HepG2 (cell line): Measurements from ENCODE around the gene JPH4. TPM values are rescaled to one million over a fixed set of nuclear protein-coding genes. Genes with fewer than 3 reads are reported as not detected.

Source experiments
- ATAC-seq: fragments of 200-7000 bp; cut with Tn5 transposase; 3 replicates; pipeline ENCODE4 v1.9.1; 2020; ENCODE audit warnings: mild to moderate bottlenecking, moderate library complexity
- BruUV-seq: library from RNA; stranded (reverse); fragments of 400-500 nt; replicated peaks from 2 replicates; lab custom pipeline; 2021; lab: Mats Ljungman, UMichigan
- CTCF ChIA-PET: fragments of 300-600 bp; formaldehyde crosslinking; extraction: SDS; loops from one replicate; lab custom pipeline; 2021; ENCODE audit warnings: low total read pairs, inconsistent platforms, low intra/inter-chr PET ratio; lab: Yijun Ruan, JAX
- POLR2A ChIA-PET: fragments of 350-600 bp; sonication (Branson Sonifier 250); formaldehyde crosslinking; loops from one replicate; lab custom pipeline; 2020; ENCODE audit warnings: antibody characterized with exemption, inconsistent platforms; lab: Yijun Ruan, JAX
- DNase-seq: peaks from one replicate; pipeline ENCODE4 v3.0.0-alpha.2; 2015; ENCODE audit warnings: low spot score
- FAIRE-seq: peaks from 3 replicates; lab custom pipeline; 2011; peaks lifted over from hg19 to GRCh38; lab: Jason Lieb, UNC
- H2AFZ ChIP-seq: one replicate; pipeline ENCODE4 v1.6.1; 2011; ENCODE audit warnings: low read length, inconsistent platforms
- H3K27ac ChIP-seq: fragments of 300-600 bp; 3 replicates; pipeline ENCODE4 v1.8.0; 2011; ENCODE audit warnings: mixed run types, mild to moderate bottlenecking, mixed read lengths, low read length, inconsistent platforms; ENCODE audit not compliant: insufficient read depth; ENCODE audit errors: extremely low read length
- H3K27me3 ChIP-seq, 2 experiments: fragments of 200-600 bp in 1 of 2; 2 replicates in 1 of 2; 3 replicates in 1 of 2; pipeline versions ENCODE4 v1.6.0 to v1.8.0; 2011; ENCODE audit warnings: low read length in 2 of 2, mild to moderate bottlenecking in 2 of 2, moderate library complexity in 2 of 2, inconsistent platforms in 1 of 2; ENCODE audit not compliant: insufficient read depth in 2 of 2, control insufficient read depth in 1 of 2
- H3K36me3 ChIP-seq, 2 experiments: fragments of 200-600 bp in 1 of 2; replicated peaks in 1 of 2; 2 replicates in 1 of 2; 3 replicates in 1 of 2; pipeline versions ENCODE4 v1.5.1 to v1.8.0; 2011; ENCODE audit warnings: low read length in 2 of 2, inconsistent platforms in 1 of 2; ENCODE audit not compliant: insufficient read depth in 2 of 2, control insufficient read depth in 1 of 2
- H3K4me1 ChIP-seq: 2 replicates; pipeline ENCODE4 v1.5.1; 2012; ENCODE audit warnings: low read length, inconsistent platforms; ENCODE audit not compliant: insufficient read depth
- H3K4me2 ChIP-seq: 2 replicates; pipeline ENCODE4 v1.6.0; 2011; ENCODE audit warnings: low read depth, low read length, inconsistent platforms
- H3K4me3 ChIP-seq, 3 experiments: fragments of 200-600 bp in 1 of 3; sonication (generic), shearing (Covaris generic) in 1 of 3; replicated peaks in 1 of 3; 2 replicates each; pipeline ENCODE4 v1.5.1; 2011 to 2016; ENCODE audit warnings: low read length in 3 of 3, inconsistent platforms in 2 of 3, low read depth in 2 of 3, mild to moderate bottlenecking in 2 of 3, control low read depth in 1 of 3, mixed read lengths in 1 of 3; ENCODE audit not compliant: insufficient read depth in 1 of 3
- H3K79me2 ChIP-seq: one replicate; pipeline ENCODE4 v1.6.1; 2011; ENCODE audit warnings: low read length, inconsistent platforms; ENCODE audit not compliant: insufficient read depth
- H3K9ac ChIP-seq: 2 replicates; pipeline ENCODE4 v1.6.0; 2011; ENCODE audit warnings: mild to moderate bottlenecking, low read depth, low read length, inconsistent platforms; ENCODE audit not compliant: insufficient read depth
- H3K9me3 ChIP-seq: 2 replicates; pipeline ENCODE4 v1.5.1; 2012; ENCODE audit warnings: mild to moderate bottlenecking, low read length
- H4K20me1 ChIP-seq: 2 replicates; pipeline ENCODE4 v1.6.0; 2011; ENCODE audit warnings: inconsistent platforms, mild to moderate bottlenecking, low read length, moderate library complexity; ENCODE audit not compliant: insufficient read depth
- ARID4A ChIP-seq: sonication (generic); formaldehyde crosslinking; IDR thresholded peaks from 2 replicates; pipeline ENCODE4 v1.5.0; 2020; ENCODE audit warnings: mild to moderate bottlenecking, missing genetic modification reagents, borderline replicate concordance
- BRF2 ChIP-seq: sonication (generic); formaldehyde crosslinking; IDR thresholded peaks from 2 replicates; pipeline ENCODE4 v1.8.1; 2022; ENCODE audit warnings: mild to moderate bottlenecking, missing genetic modification reagents
- GZF1 ChIP-seq: sonication (generic); formaldehyde crosslinking; IDR thresholded peaks from 2 replicates; pipeline ENCODE4 v1.5.1; 2020; ENCODE audit warnings: mild to moderate bottlenecking, missing genetic modification reagents
- MAFF ChIP-seq: IDR thresholded peaks from 2 replicates; pipeline ENCODE4 v1.6.1; 2011; ENCODE audit warnings: low read depth, low read length, improper control_type of control experiment
- SIN3B ChIP-seq: fragments of 150-350 bp; IDR thresholded peaks from 2 replicates; pipeline ENCODE4 v1.6.1; 2014; ENCODE audit warnings: low read length
- SP1 ChIP-seq, 2 experiments: fragments of 450-650 bp in 1 of 2; sonication (generic) in 1 of 2; formaldehyde crosslinking in 1 of 2; IDR thresholded peaks; 2 replicates each; pipeline versions ENCODE4 v1.4.0 to v1.6.1; 2016 to 2020; ENCODE audit warnings: missing genetic modification reagents in 1 of 2
- TMF1 ChIP-seq: sonication (generic); formaldehyde crosslinking; IDR thresholded peaks from 2 replicates; pipeline ENCODE4 v1.8.1; 2022; ENCODE audit warnings: low read depth, missing genetic modification reagents
- ZNF646 ChIP-seq: sonication (generic); formaldehyde crosslinking; IDR thresholded peaks from 2 replicates; pipeline ENCODE4 v1.9.0; 2021; ENCODE audit warnings: mild to moderate bottlenecking, missing genetic modification reagents
- ZNF674 ChIP-seq: sonication (generic); formaldehyde crosslinking; IDR thresholded peaks from 2 replicates; pipeline ENCODE4 v1.5.0; 2020; ENCODE audit warnings: low read depth, mild to moderate bottlenecking, missing genetic modification reagents
- WGBS: methylation state at CpG from one replicate; pipeline ENCODE4 v1.1.6; 2017; ENCODE audit warnings: low lambda C conversion rate; 5-methylcytosine and 5-hydroxymethylcytosine counted together
- in situ Hi-C: cut with HindIII; loops from 2 replicates; pipeline ENCODE4 v1.10.0; 2017; ENCODE audit warnings: low pct_unique_long_range_greater_than_20kb; ENCODE audit not compliant: extremely low pct_ligation_motif_present
- intact Hi-C: fragments of 100-400 bp; cut with micrococcal nuclease; formaldehyde crosslinking; loops from one replicate; pipeline ENCODE4 v1.10.0; 2022; ENCODE audit not compliant: unreplicated experiment
- polyA plus RNA-seq, 8 experiments: library from polyadenylated mRNA; depleted of rRNA in 3 of 8; stranded (reverse) in 7 of 8; unstranded in 1 of 8; fragments of >200 nt; fragmentation: Illumina TruSeq in 4 of 8; extraction: Trizol in 4 of 8; gene quantifications; 2 replicates each; pipeline versions ENCODE4 v1.2.1 to v1.2.3, GENCODE V29; 2011 to 2016; ENCODE audit warnings: low read depth in 4 of 8, missing spikeins in 1 of 8, mixed read lengths in 1 of 8; ENCODE audit not compliant: insufficient read depth in 1 of 8
- total RNA-seq, 5 experiments: library from RNA; depleted of rRNA; stranded (reverse); fragments of >200 nt; fragmentation: Illumina TruSeq; extraction: Trizol; gene quantifications; 2 replicates each; pipeline ENCODE4 v1.2.3, GENCODE V29; 2016; ENCODE audit warnings: low read depth in 1 of 5
- TF ChIP-seq, protein P1 (sequence below): sonication (generic); formaldehyde crosslinking; IDR thresholded peaks from 2 replicates; pipeline ENCODE4 v1.4.0; 2020; ENCODE audit warnings: missing genetic modification reagents

JPH4 gene
- total and polyA plus RNA-seq, 2 of the 13 experiments (the other 11 are each of a cell fraction or from before 2014, with no cell fraction given), result 0.08 to 0.22 TPM

DNA sequence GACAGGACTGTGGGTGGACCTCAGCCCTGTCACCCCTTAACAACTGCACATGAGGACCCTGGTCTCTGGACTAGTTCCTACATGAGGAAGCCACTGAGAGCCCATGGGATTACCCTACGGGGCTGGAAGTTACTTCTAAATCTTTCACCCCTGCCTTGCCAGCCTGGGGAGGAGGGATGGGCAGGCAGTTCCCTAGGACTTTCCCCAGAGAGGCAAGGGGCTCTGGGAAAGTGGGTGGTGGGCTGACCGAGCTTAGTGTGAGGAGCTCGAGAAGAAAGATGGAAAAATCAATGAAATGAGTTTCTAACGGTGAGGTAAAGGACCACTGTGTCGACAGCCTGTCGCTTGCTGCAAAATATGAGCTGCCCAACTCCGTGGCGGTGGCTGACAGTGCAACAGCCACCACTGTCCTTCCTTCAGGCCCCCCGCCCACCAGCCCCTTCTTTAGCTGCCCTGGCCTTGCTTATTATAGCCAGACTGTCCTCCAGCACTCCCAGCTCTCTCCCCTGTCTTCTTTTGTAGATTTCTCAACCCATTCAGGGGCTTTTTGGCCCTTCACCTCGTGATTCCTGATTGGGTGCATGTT, 32.0 kb downstream of the JPH4 start:
- ChIA-PET CTCF (no interaction called here), POLR2A (interaction anchor here (0.8 to 1.8 kb wide), 8 partner anchors 8 to 225 kb away, joined by 3 to 11 read pairs (median 4); partner anchors contain the start of gene PABPN1)
- TF ChIP-seq BRF2 (CRISPR knock-in tag) (peak; percentile 50; the same call in 1 of the 2 replicates), ARID4A (no peak), MAFF (no peak), ZNF674 (CRISPR knock-in tag) (no peak), SP1 (IDR thresholded peaks at IDR 0.05) (no peak), SP1 (CRISPR knock-in tag; IDR thresholded peaks at IDR 0.05) (no peak), SIN3B (no peak), GZF1 (0 out of 2 replicates have a peak, but pooled peaks have one; percentile 17), ZNF646 (no peak), TMF1 (CRISPR knock-in tag) (0 out of 2 replicates have a peak, but pooled peaks have one; percentile 59)
- TF ChIP-seq, protein P1, sequence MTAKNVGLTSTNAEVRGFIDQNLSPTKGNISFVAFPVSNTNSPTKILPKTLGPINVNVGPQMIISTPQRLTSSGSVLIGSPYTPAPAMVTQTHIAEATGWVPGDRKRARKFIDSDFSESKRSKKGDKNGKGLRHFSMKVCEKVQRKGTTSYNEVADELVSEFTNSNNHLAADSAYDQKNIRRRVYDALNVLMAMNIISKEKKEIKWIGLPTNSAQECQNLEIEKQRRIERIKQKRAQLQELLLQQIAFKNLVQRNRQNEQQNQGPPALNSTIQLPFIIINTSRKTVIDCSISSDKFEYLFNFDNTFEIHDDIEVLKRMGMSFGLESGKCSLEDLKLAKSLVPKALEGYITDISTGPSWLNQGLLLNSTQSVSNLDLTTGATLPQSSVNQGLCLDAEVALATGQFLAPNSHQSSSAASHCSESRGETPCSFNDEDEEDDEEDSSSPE, result no peak

More for the DNA sequence above, 32.0 kb downstream of the JPH4 start:
- 34% methylated on average over 10 of the region's 10 CpGs for WGBS
- intact Hi-C loops (no loop called here), in situ Hi-C loops (no loop called here)
- Histone ChIP-seq H3K9me3 (no peaks in the 10 kb centered on the region), H4K20me1 (no peaks in the 10 kb centered on the region), H3K4me1 (peaks cover 67% of the 10 kb centered on the region), H3K4me3 (no peak overlapping the region), H3K4me2 (peak overlapping the region; percentile 10), H3K79me2 (no peaks in the 10 kb centered on the region), H2AFZ (no peak overlapping the region), H3K27ac (no peak overlapping the region), H3K9ac (no peak overlapping the region), H3K27me3 (no peaks in the 10 kb centered on the region; a peak in 1 of 5 replicates), H3K36me3 (no peaks in the 10 kb centered on the region)
- FAIRE-seq, result no peak
- DNase-seq, result no peak
- ATAC-seq, result peak; percentile 37
- BruUV-seq, result no TSS peak
